Stimulated activated CD4-positive, alpha-beta T cell treated with anti-CD3 and anti-CD28 coated beads, Interleukin-4, amount 100 ng/mL, for 24 hours (primary cell): ENCODE results near the gene PNPLA7.
"Not testable (repeated sequence)": the region's sequence is repeated elsewhere in the genome, so short reads cannot be mapped to it uniquely, and the experiment has no call there.

ENCODE experiments used
- DNase-seq: peaks from one replicate; pipeline ENCODE4 v3.0.0-alpha.2; 2020

The PNPLA7 gene

DNA sequence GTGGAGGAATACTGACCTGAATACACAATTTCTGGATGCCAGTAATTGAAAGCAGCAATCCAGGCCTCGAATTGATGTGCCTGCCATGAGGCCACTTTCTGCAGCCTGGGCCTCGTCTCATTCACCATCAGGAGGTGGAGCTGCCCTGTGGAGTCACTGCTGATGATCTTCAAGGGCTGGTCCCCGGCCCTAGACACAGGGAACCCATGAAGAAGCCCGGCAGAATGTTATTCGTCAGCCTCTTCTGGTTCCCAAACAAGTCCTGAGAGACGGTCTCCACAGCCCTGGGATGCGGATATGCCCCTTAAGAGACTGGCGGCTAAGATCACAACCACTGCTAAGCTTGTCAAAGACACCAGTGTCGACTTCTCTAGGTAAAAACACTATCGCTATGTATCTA is 24.0 kb upstream of the PNPLA7 start:
- DNase-seq: no peak

DNA sequence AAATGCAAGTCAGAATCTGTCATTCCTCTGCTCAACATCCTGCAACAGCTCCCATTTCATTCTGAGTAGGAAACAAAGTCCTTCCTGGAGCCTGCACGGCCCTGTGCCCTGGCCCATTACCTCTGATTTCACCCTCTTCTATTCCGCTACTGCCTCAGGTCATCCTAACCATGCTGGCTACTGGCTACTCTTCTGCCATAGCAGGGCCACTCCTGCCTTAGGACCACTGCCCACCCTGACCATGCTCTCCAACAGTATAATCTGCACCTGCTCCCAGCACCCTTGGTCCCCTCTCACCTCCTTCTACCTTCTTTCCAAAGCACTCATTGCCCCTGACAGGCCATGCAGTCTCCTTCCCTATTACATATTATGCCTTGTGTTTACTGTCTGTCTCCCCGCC is 20.4 kb upstream of the PNPLA7 start:
- no peak for DNase-seq

DNA sequence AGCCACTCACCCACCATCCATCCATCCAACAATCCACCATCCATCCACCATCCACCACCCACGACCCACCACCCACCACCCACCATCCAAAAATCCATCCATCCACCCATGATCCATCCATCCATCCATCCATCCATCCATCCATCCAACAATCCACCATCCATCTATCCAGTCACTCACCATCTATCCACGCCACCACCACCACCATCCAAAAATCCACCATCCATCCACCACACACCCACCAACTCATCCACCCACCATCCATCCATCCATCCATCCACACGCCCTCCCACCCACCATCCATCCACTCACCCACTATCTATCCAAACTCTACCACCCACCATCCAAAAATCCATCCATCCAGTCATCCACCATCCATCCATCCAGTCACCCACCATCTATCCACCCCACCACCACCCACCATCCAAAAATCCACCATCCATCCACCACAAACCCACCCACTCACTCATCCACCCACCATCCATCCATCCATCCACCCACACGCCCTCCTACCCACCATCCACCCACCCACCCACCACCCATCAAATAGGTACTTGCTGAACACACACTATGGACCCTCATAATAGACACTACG is 19.5 kb upstream of the PNPLA7 start:
- DNase-seq: no peak

DNA sequence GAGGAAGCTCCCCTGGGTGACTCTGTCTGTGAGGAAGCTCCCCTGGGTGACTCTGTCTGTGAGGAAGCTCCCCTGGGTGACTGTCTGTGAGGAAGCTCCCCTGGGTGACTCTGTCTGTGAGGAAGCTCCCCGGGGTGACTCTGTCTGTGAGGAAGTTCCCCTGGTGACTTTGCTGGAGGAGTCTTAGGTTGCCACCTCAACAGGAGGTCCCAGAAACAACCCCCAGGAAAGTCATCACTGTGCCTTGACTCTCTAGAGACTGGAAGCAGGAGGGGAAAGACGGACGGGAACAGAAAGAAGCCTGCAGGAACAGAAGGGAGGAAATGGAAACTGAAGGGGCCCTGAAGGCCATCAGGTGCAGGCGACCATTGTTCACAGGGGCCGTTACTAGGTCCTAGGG is 18.2 kb upstream of the PNPLA7 start:
- DNase-seq: not testable (repeated sequence)

DNA sequence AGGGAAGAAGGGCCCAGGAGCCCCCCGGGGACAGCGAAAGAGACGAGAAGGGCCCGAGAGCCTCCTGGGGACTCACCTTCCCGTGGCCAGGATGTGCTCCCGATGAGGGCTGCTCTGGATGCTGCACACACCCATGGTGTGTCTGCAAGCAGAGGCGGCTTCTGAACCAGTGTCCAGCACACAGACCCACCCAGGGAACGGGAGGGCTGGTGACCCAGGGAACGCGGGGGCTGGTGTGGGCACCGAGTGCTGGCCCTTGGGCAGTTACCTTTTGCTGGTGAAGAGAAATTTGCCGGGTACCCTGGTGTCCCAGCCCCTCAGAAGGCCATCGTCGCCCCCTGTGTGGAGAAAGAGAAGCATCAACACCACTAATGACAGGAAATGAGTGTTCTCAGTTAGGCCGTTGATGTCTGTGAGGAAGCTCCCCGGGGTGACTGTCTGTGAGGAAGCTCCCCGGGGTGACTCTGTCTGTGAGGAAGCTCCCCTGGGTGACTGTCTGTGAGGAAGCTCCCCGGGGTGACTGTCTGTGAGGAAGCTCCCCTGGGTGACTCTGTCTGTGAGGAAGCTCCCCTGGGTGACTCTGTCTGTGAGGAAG is 14.7 kb upstream of the PNPLA7 start:
- no peak for DNase-seq

DNA sequence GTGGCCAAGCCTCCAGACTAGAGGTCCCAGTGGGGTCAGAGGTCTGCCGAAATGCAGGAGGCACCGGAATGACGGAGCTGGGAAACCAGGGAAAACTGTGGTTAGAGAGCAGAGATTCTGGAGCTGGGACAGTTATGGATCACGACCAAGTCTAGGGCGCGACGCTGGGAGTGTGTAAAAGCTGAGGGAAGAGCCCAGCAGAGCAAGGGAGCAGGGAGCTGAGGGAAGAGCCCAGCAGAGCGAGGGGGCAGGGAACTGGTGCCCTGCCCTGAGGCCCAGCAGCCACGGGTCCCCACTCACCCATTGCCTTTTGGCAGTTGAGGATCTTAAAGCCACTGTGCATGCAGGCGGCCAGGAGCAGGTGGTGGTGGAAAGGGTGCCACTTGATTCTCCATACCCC is 13.9 kb upstream of the PNPLA7 start:
- no peak for DNase-seq

DNA sequence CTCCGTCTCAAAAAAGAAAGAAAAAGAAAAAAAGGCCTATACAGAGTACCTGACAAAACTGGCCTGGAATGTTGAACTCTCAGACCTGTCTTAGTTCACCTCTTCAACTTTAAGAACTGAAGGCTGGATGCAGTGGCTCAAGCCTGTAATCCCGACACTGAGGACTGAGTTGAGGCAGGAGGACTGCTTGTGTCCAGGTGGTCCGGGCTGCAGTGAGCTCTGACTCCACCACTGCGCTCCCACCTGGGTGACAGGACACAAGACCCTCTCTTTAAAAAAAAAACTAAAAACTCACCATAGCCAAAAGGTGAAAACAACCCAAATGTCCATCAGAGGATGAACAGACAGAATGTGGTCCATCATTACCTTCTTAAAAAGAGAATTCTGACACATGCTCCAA is 7.9 kb upstream of the PNPLA7 start:
- no peak for DNase-seq

DNA sequence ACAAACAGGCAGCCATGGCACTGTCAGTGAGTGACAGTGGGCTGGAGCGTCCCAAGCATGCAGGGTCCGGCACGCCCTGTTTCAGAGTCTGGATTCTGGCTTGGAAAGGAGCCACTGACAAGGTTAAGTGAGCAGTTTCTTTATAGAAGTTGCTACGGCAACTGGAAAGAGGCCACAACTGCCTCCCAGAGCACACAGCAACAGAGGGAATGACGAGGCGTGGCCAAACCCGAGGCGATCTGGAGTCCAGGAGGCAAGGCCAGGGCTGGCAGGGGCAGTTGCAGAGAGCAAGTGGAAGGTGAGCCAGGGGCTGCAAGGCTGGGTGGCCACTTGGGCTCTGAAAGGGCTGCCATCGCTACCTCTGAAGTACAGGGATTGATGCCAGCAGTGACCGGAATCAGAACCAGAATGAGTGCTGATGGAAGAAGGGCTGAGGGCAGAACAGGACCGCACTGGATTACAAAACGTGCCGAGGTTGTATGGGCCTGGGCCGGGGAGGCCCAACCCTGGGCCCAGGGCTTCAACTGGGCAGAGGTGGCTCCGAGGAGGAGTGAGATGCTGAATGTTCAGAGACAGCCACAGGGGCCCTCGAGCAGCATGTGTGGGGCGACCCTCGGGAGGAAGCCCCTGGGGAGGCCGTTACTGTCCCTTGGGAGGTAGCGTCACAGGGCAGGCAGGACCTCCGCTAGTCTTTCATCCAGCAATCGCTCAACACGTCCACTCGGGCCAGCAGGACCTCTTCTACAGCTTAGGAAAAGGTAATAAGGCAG is 6.1 kb upstream of the PNPLA7 start:
- no peak for DNase-seq

DNA sequence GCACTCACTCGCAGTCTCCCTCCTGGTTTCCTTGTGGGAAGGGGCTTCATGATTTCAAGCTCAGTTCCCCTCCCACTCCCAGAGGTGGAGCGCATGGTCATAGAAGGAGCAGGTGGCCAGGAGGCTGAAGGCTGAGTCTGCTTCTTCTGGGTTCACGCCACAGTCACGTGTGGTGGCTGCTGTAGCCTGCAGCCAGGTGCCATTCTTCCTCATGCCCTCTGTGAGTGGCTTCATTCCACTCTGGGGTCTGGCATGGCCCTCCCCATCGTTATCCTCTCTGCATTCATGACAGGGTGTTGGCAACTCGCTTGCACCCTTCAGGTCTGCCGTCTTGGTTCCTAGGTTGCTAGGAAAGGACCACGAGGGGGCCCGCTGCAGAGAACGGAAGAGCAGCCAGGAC is 5.0 kb upstream of the PNPLA7 start:
- DNase-seq: no peak

DNA sequence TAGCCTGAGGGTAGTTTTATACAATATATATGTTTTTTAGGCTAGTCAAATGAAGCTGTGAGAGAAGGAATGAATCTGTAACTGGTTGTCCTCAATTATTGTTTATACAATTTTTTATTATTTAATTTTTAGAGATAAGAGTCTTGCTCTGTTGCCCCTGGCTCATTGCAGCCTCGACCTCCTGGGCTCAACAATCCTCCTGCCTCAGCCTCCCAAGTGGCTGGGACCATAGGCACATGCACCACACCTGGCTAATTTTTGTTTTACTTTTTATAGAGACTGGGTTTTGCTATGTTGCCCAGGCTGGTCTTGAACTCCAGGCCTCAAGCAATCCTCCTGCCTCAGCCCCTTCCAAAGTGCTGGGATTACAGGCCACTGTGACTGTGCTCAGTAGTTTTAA is 4.1 kb upstream of the PNPLA7 start:
- no peak for DNase-seq

DNA sequence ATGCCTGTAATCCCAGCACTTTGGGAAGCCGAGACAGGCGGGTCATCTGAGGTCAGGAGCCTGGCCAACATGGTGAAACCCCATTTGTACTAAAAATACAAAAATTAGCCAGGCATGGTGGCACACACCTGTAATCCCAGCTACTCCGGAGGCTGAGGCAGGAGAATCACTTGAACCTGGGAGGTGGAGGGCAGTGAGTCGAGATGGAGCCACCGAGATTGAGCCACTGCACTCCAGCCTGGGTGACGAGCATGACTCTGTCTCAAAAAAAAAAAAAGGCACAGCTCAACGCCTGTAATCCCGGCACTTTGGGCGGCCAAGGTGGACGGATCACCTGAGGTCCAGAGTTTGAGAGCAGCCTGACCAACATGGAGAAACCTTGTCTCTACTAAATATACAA is 3.5 kb upstream of the PNPLA7 start:
- not testable (repeated sequence) for DNase-seq

DNA sequence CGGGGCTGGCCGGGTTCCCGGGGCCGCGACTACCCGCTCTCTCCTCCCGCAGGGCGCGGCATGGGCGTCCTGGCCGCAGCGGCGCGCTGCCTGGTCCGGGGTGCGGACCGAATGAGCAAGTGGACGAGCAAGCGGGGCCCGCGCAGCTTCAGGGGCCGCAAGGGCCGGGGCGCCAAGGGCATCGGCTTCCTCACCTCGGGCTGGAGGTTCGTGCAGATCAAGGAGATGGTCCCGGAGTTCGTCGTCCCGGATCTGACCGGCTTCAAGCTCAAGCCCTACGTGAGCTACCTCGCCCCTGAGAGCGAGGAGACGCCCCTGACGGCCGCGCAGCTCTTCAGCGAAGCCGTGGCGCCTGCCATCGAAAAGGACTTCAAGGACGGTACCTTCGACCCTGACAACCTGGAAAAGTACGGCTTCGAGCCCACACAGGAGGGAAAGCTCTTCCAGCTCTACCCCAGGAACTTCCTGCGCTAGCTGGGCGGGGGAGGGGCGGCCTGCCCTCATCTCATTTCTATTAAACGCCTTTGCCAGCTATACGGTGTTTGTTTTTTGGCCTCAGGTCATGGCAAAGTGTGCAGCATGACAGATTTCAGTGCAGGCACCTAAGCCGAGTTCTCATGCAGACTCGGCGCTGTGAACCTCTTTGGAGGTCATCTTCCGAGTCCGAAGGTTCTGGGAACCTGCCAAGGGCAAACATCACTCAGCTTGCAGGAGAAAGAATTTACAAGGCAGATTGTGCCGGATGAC is 2.0 kb upstream of the PNPLA7 start:
- peak; percentile 20 for DNase-seq

DNA sequence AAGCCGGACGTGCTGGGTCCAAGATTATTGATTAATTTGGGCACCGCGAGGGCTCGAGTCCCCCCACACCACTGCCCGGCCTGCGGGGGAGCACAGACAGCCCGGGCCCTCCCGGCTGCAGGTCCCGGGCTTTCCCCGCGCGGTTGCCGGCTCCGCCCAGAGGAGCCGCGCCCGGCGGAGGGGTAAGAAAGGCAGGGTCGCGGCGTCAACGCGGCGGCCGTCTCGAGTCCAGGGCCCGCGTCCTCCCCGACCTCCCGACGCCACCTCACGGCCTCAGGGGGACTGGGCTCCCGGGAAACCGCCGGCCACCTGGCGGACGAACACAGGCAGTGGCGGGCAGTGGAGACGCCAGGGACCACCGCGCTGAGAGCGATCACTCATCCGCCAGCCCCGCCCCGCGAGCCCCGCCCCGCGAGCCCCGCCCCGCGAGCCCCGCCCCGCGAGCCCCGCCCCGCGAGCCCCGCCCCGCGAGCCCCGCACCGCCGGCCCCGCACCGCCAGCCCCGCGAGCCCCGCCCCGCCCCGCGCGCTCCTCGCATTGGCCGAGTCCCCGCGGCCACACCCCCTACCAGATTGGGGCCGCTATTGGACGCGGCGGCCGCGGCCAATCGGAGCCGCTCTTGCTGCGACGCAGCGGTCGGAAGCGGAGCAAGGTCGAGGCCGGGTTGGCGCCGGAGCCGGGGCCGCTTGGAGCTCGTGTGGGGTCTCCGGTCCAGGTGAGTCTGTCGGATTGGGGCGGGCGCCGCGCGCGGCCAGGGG is 1.2 kb upstream of the PNPLA7 start, which contains the start of gene MRPL41:
Gene MRPL41, plus strand, starts transcription at position 616 of the 758 bp plus-strand sequence. CDS start 203 bp downstream, outside the sequence.
- DNase-seq: peak; percentile 89

DNA sequence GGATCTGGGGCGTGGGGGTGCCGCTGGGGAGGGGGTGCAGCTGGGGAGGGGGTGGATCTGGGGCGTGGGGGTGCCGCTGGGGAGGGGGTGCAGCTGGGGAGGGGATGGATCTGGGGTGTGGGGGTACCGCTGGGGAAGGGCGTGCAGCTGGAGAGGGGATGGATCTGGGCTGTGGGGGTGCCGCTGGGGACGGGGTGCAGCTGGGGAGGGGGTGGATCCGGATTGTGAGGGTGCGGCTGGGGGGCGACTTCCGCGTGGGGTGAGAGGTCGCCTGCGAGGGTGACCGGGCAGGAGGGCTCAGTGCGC is 709 bp upstream of the PNPLA7 start:
- DNase-seq: not testable (repeated sequence)

DNA sequence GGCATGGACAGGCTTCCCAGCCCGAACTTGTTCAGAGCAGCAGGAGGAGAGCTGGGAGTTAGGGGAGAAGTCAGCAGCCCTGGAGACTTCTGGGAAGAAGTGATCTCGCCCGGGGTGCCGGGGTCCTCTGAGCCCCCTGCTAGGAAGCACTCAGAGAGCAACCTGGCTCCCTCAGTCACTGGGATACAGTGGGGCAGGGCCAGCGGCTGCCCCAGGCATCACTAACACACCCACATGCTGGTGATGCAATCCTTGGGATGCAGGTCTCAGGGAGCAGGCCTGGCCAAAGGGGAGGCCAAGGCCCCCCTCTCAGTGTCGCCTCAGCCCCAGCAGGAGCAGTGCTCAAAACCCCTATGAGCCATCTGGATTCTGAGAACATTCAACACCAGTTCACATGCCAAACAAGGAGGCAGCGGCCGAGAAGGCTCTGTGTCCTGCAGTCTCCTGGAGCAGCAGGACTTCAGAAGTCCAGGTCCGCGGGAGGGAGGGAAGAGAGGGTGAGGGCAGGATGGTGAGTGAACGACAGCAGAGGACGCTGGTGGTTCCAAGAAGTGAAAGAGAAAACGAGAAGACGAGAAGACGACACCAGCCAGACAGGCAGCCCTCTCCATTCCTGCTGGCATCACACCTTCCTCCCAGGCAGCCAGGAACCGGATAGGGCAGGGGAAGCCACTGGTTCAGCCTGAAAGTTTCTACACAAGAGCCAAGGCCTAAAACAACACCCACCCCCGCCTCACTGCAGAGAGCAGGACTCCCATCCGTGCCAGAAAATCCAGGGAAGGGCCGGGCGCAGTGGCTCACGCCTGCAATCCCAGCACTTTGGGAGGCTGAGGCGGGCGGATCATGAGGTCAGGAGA is 2.3 kb downstream of the PNPLA7 start:
- no peak for DNase-seq

DNA sequence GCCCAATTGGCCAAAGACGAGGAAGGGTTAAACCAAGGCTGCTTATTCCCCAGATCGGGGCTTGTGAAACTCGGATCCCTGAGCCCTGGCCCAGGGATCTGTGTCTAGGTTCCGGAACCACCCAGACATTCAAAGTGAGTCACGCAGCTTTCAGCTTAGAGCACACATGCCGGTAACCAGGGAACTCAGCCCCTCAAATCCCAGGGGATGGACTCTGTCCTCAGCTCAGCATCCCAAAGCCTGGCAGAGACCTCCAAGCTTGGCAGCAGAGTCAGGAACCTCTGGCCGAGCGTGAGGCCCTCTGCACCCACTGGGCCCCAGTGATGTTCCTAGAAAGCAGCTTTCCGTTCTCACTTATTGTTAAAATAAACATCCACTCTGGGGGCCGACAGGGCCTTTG is 5.1 kb downstream of the PNPLA7 start:
- DNase-seq: no peak

DNA sequence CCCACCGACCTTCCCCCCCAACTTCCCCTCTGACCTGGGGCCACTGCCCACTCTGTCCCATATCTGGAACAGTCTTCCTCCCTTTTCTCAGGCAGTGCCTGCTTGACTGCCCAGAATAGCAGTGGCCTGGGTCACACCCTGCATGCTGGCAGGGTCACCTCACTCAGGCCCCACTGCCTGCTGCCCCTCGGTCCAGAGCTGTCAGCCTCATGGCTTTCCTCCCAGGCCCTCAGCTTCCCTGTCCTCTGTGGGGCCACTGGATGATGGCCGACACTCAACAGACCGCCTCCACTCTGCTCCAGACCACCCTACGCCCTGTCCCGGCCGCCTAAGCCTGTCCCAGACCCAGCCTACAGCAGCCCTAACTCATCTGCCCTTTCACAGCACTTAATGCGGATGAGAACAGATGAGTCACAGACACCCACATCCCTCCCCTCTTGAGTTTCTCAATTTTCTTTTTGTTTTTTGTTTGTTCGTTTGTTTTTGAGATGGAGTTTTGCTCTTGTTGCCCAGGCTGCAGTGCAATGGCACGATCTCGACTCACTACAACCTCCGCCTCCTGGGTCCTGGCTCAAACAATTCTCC is 5.9 kb downstream of the PNPLA7 start:
- no peak for DNase-seq

DNA sequence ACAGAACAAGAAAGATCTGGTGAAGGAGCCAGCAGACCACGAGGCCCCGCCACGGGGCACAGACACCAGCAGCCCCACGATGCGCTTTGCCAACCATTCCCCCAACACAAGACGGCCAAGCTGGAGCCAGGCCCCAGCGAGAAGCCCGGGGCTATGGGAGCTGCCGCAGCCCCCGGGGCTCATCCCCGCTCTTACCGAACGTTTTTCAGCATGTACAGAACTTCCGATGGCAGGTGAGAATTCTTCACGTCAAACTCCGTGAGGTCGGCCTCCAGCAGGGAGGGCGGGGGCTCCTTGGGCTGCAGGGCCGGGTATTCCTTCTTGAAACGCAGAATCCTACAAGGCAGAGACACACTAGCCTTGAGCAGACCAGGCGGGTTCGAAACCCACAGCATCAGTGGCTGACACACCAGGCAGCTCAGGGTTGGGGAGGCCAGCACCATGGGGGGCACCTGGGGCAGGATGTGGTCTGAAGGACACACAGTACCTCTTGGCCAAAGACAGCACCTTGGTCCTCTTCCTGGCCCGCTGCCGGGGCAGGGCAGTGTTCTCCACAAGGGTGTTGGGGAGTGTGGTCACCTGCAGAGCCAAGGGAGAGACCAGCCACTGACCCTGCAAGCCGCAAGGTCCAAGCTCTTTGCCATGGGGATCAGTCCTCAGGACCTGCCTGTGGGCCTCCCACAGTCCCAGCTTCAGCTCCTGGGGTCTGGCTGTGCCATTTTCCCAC is 6.8 kb downstream of the PNPLA7 start:
- DNase-seq: no peak

DNA sequence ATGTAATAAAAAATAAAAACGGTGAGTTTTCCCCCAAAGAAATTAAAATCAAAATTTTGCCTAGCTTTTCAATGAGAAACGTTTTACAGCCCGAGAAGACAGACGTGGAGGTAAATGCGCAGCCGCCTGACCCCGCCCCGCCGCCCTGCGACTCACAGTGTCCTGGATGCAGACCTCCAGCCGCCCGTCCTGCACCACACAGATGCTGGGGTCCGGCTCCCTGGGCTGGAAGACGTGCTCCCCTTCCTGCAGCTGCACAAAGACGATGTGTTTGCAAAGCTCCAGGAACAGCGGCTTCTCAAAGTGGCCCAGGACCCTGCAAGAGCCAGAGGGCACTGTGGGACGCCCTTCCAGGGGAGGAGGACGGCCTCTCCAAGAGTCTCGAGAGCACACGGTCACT is 7.7 kb downstream of the PNPLA7 start:
- DNase-seq: no peak

DNA sequence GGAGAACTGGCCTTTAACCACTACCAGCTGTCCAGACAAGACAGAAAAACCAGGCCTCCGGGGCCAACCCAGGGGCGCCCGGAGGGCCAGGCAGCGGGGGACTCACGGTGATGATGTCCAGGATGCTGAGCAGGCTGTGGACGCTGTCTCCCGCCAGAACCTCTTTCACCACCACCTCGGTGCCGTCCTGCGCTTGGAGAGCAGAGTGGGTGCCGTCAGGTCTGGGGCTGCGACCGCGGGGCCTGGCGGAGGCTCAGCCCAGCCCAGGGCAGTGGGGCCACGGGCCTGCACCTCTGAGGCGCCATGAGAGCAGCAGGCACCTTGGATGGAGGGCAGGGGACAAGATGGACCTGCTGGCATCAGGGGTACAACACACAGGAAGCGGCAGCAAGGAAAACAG is 9.7 kb downstream of the PNPLA7 start:
- DNase-seq: no peak

DNA sequence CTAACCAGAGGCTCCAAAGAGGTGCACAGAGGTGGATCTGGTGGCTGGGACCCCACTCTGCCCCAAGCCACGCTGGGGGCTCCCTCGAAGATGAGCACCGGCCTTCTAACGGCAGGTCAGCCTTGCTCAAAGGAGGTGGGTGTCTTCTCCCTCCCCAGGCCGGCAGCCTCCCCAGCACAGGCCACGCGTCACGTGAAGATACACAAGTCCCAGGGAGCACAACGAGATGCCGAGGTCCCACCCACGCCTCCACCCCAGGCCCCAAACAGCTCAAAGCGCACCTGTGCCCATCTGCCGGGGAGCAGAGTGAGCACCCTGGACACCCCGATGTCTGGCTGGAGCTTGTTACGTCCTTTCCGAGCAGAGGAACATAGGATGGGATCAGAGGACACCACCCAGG is 12.1 kb downstream of the PNPLA7 start:
- no peak for DNase-seq
